Measurements from ENCODE around the gene SLC17A9.

The SLC17A9 gene

GRCh38 chr20:62966212-62967148, 14.0 kb downstream of the SLC17A9 start:
- Histone ChIP-seq H3K4ac (ENCODE audit: low read depth, low read length) (no peak overlapping the region), H2BK120ac (ENCODE audit: low read depth, low read length) (no peak overlapping the region), H3K36me3 (ENCODE audit: control insufficient read depth, insufficient read depth, low read length) (no peaks in the 10 kb centered on the region), H3K4me2 (ENCODE audit: low read length) (no peak overlapping the region), H3K79me1 (ENCODE audit: low read length) (no peaks in the 10 kb centered on the region), H3K27me3 (ENCODE audit: insufficient read depth, low read length, poor library complexity) (no peaks in the 10 kb centered on the region), H3K56ac (ENCODE audit: low read length) (no peak overlapping the region), H2AK5ac (ENCODE audit: low read length) (no peak overlapping the region), H3K4me1 (ENCODE audit: control insufficient read depth, low read depth, low read length) (no peaks in the 10 kb centered on the region), H2BK5ac (ENCODE audit: low read length) (no peak overlapping the region), H3K9ac (ENCODE audit: low read length) (no peak overlapping the region), H3K23ac (ENCODE audit: low read length) (no peak overlapping the region), H3K27ac (ENCODE audit: low read depth, low read length) (no peak overlapping the region), H3K18ac (ENCODE audit: low read length) (no peak overlapping the region), H4K8ac (ENCODE audit: low read depth, low read length) (no peak overlapping the region), H2BK15ac (replicated peaks; ENCODE audit: low read depth) (no peak overlapping the region), H4K5ac (ENCODE audit: low read length) (no peak overlapping the region), H3K4me3 (ENCODE audit: low read length) (no peak overlapping the region), H3K79me2 (ENCODE audit: control insufficient read depth, insufficient read depth, low read length) (no peaks in the 10 kb centered on the region)
- no peak for DNase-seq
- WGBS (ENCODE audit: extremely low coverage, insufficient coverage, low lambda C conversion rate): no CpG with 5 or more reads among the region's 27 CpGs

GRCh38 chr20:62967149-62967501, 14.6 kb downstream of the SLC17A9 start:
- H3K36me3 ChIP-seq (ENCODE audit: control insufficient read depth, insufficient read depth, low read length): no peaks in the 10 kb centered on the region
- DNase-seq: no peak
- H2BK5ac ChIP-seq (ENCODE audit: low read length): no peak overlapping the region
- no peaks in the 10 kb centered on the region for H3K79me1 ChIP-seq (ENCODE audit: low read length)
- H3K18ac ChIP-seq (ENCODE audit: low read length): no peak overlapping the region
- H4K5ac ChIP-seq (ENCODE audit: low read length): no peak overlapping the region
- H3K4me3 ChIP-seq (ENCODE audit: low read length): no peak overlapping the region
- H3K4me1 ChIP-seq (ENCODE audit: control insufficient read depth, low read depth, low read length): no peaks in the 10 kb centered on the region
- H3K56ac ChIP-seq (ENCODE audit: low read length): no peak overlapping the region
- H2BK120ac ChIP-seq (ENCODE audit: low read depth, low read length): no peak overlapping the region
- no peaks in the 10 kb centered on the region for H3K27me3 ChIP-seq (ENCODE audit: insufficient read depth, low read length, poor library complexity)
- H3K9ac ChIP-seq (ENCODE audit: low read length): no peak overlapping the region
- no peak overlapping the region for H3K4ac ChIP-seq (ENCODE audit: low read depth, low read length)
- no peak overlapping the region for H3K27ac ChIP-seq (ENCODE audit: low read depth, low read length)
- H3K4me2 ChIP-seq (ENCODE audit: low read length): no peak overlapping the region
- no peak overlapping the region for H4K8ac ChIP-seq (ENCODE audit: low read depth, low read length)
- no peak overlapping the region for H2BK15ac ChIP-seq (replicated peaks; ENCODE audit: low read depth)
- H3K23ac ChIP-seq (ENCODE audit: low read length): no peak overlapping the region
- no CpG with 5 or more reads among the region's 6 CpGs for WGBS (ENCODE audit: extremely low coverage, insufficient coverage, low lambda C conversion rate)
- no peaks in the 10 kb centered on the region for H3K79me2 ChIP-seq (ENCODE audit: control insufficient read depth, insufficient read depth, low read length)
- H2AK5ac ChIP-seq (ENCODE audit: low read length): no peak overlapping the region

GRCh38 chr20:62967628-62968351, 15.3 kb downstream of the SLC17A9 start:
- H3K23ac ChIP-seq (ENCODE audit: low read length): no peak overlapping the region
- H2BK5ac ChIP-seq (ENCODE audit: low read length): no peak overlapping the region
- no CpG with 5 or more reads among the region's 27 CpGs for WGBS (ENCODE audit: extremely low coverage, insufficient coverage, low lambda C conversion rate)
- no peak overlapping the region for H3K56ac ChIP-seq (ENCODE audit: low read length)
- H3K4me1 ChIP-seq (ENCODE audit: control insufficient read depth, low read depth, low read length): no peaks in the 10 kb centered on the region
- DNase-seq: no peak
- no peak overlapping the region for H2AK5ac ChIP-seq (ENCODE audit: low read length)
- no peak overlapping the region for H2BK120ac ChIP-seq (ENCODE audit: low read depth, low read length)
- no peaks in the 10 kb centered on the region for H3K79me2 ChIP-seq (ENCODE audit: control insufficient read depth, insufficient read depth, low read length)
- H4K8ac ChIP-seq (ENCODE audit: low read depth, low read length): no peak overlapping the region
- no peak overlapping the region for H3K4me2 ChIP-seq (ENCODE audit: low read length)
- no peak overlapping the region for H3K18ac ChIP-seq (ENCODE audit: low read length)
- H3K36me3 ChIP-seq (ENCODE audit: control insufficient read depth, insufficient read depth, low read length): no peaks in the 10 kb centered on the region
- H3K27ac ChIP-seq (ENCODE audit: low read depth, low read length): no peak overlapping the region
- no peak overlapping the region for H2BK15ac ChIP-seq (replicated peaks; ENCODE audit: low read depth)
- no peak overlapping the region for H3K4ac ChIP-seq (ENCODE audit: low read depth, low read length)
- H3K9ac ChIP-seq (ENCODE audit: low read length): no peak overlapping the region
- H3K27me3 ChIP-seq (ENCODE audit: insufficient read depth, low read length, poor library complexity): peaks cover under 1% of the 10 kb centered on the region
- no peaks in the 10 kb centered on the region for H3K79me1 ChIP-seq (ENCODE audit: low read length)
- H4K5ac ChIP-seq (ENCODE audit: low read length): no peak overlapping the region
- H3K4me3 ChIP-seq (ENCODE audit: low read length): no peak overlapping the region

- Histone ChIP-seq H3K79me1 (ENCODE audit: low read length) (no peaks in the 10 kb centered on the region), H3K23ac (ENCODE audit: low read length) (no peak overlapping the region), H2BK15ac (replicated peaks; ENCODE audit: low read depth) (no peak overlapping the region), H3K27ac (ENCODE audit: low read depth, low read length) (no peak overlapping the region), H2BK5ac (ENCODE audit: low read length) (no peak overlapping the region), H3K36me3 (ENCODE audit: control insufficient read depth, insufficient read depth, low read length) (no peaks in the 10 kb centered on the region), H3K27me3 (ENCODE audit: insufficient read depth, low read length, poor library complexity) (peaks cover 7% of the 10 kb centered on the region), H2BK120ac (ENCODE audit: low read depth, low read length) (no peak overlapping the region), H3K4me1 (ENCODE audit: control insufficient read depth, low read depth, low read length) (no peaks in the 10 kb centered on the region), H4K5ac (ENCODE audit: low read length) (no peak overlapping the region), H3K56ac (ENCODE audit: low read length) (no peak overlapping the region), H3K4me2 (ENCODE audit: low read length) (no peak overlapping the region), H3K4me3 (ENCODE audit: low read length) (no peak overlapping the region), H3K9ac (ENCODE audit: low read length) (no peak overlapping the region), H3K4ac (ENCODE audit: low read depth, low read length) (no peak overlapping the region), H4K8ac (ENCODE audit: low read depth, low read length) (no peak overlapping the region), H3K18ac (ENCODE audit: low read length) (no peak overlapping the region), H3K79me2 (ENCODE audit: control insufficient read depth, insufficient read depth, low read length) (no peaks in the 10 kb centered on the region), H2AK5ac (ENCODE audit: low read length) (no peak overlapping the region)
- DNase-seq: no peak
- no CpG with 5 or more reads among the region's 21 CpGs for WGBS (ENCODE audit: extremely low coverage, insufficient coverage, low lambda C conversion rate)
Measured at GRCh38 chr20:62968378-62969178, 16.1 kb downstream of the SLC17A9 start.

- Histone ChIP-seq H2BK15ac (replicated peaks; ENCODE audit: low read depth) (no peak overlapping the region), H2BK120ac (ENCODE audit: low read depth, low read length) (no peak overlapping the region), H3K4me1 (ENCODE audit: control insufficient read depth, low read depth, low read length) (no peaks in the 10 kb centered on the region), H3K56ac (ENCODE audit: low read length) (no peak overlapping the region), H2BK5ac (ENCODE audit: low read length) (no peak overlapping the region), H3K9ac (ENCODE audit: low read length) (no peak overlapping the region), H2AK5ac (ENCODE audit: low read length) (no peak overlapping the region), H3K18ac (ENCODE audit: low read length) (no peak overlapping the region), H4K8ac (ENCODE audit: low read depth, low read length) (no peak overlapping the region), H4K5ac (ENCODE audit: low read length) (no peak overlapping the region), H3K4me2 (ENCODE audit: low read length) (no peak overlapping the region), H3K4ac (ENCODE audit: low read depth, low read length) (no peak overlapping the region), H3K27ac (ENCODE audit: low read depth, low read length) (no peak overlapping the region), H3K23ac (ENCODE audit: low read length) (no peak overlapping the region), H3K4me3 (ENCODE audit: low read length) (no peak overlapping the region), H3K79me2 (ENCODE audit: control insufficient read depth, insufficient read depth, low read length) (no peaks in the 10 kb centered on the region), H3K36me3 (ENCODE audit: control insufficient read depth, insufficient read depth, low read length) (no peaks in the 10 kb centered on the region), H3K27me3 (ENCODE audit: insufficient read depth, low read length, poor library complexity) (peaks cover 12% of the 10 kb centered on the region), H3K79me1 (ENCODE audit: low read length) (no peaks in the 10 kb centered on the region)
- no peak for DNase-seq
- WGBS (ENCODE audit: extremely low coverage, insufficient coverage, low lambda C conversion rate): no CpG with 5 or more reads among the region's 16 CpGs
Measured at GRCh38 chr20:62969179-62969760, 16.8 kb downstream of the SLC17A9 start.
